GM12864 (cell line): ENCODE results near the gene PALLD.

Source experiments
- DNase-seq: peaks from one replicate; pipeline ENCODE4 v3.0.0-alpha.2; 2011; ENCODE audit warnings: low read depth
- H3K4me3 ChIP-seq: 2 replicates; pipeline ENCODE4 v1.5.1; 2011; ENCODE audit warnings: mild to moderate bottlenecking, low read depth, low read length, control low read depth
- TF ChIP-seq, protein P1 (sequence below): IDR thresholded peaks from 2 replicates; pipeline ENCODE4 v1.5.1; 2011; ENCODE audit warnings: low read depth, mild to moderate bottlenecking, moderate library complexity, low read length, control low read depth, inconsistent platforms; ENCODE audit errors: missing control alignments

PALLD gene

DNA sequence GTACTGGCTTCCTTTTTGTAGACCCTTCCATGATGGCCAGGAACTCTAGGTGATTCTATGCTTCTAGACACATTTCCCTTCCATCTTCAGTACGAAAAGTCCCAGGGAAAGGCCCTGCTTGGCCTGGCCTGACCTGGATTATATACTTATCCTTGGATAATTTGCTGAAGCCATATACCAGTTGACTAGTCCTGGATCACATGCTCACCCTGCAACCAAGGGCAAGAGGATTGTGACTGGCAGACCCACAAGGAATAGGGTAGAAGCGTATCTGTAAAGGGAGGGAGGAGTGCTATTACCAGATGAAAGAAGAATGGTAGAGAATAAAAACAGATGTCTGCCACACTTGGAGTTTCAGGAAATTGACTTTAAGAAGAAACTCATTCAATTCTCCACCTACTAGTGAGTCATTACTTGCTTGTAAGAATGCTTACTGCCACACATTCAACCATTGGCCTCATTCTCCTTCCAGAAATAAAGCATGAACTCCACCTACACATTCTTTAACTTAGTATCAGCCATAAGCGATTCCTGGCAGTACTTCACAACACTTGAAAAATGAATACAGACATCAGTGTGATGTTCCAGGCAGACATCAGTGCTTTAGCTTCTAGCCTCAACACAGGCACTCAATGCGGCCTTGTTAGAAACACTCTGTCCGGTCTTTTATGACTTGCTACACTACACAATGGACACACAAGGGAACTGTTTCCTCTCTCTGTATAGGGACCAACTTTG is 371.4 kb downstream of the PALLD start:
- TF ChIP-seq, protein P1, sequence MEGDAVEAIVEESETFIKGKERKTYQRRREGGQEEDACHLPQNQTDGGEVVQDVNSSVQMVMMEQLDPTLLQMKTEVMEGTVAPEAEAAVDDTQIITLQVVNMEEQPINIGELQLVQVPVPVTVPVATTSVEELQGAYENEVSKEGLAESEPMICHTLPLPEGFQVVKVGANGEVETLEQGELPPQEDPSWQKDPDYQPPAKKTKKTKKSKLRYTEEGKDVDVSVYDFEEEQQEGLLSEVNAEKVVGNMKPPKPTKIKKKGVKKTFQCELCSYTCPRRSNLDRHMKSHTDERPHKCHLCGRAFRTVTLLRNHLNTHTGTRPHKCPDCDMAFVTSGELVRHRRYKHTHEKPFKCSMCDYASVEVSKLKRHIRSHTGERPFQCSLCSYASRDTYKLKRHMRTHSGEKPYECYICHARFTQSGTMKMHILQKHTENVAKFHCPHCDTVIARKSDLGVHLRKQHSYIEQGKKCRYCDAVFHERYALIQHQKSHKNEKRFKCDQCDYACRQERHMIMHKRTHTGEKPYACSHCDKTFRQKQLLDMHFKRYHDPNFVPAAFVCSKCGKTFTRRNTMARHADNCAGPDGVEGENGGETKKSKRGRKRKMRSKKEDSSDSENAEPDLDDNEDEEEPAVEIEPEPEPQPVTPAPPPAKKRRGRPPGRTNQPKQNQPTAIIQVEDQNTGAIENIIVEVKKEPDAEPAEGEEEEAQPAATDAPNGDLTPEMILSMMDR: no peak
- no peak overlapping the region for H3K4me3 ChIP-seq
- DNase-seq: no peak

GRCh38 chr4:168868802-168869201 is 371.9 kb downstream of the PALLD start:
- DNase-seq: no peak
- H3K4me3 ChIP-seq: no peak overlapping the region
- TF ChIP-seq, protein P1: no peak

- no peak overlapping the region for H3K4me3 ChIP-seq
- no peak for DNase-seq
- TF ChIP-seq, protein P1: no peak
These were observed 373.2 kb downstream of the PALLD start for GRCh38 chr4:168870004-168870403.

DNA sequence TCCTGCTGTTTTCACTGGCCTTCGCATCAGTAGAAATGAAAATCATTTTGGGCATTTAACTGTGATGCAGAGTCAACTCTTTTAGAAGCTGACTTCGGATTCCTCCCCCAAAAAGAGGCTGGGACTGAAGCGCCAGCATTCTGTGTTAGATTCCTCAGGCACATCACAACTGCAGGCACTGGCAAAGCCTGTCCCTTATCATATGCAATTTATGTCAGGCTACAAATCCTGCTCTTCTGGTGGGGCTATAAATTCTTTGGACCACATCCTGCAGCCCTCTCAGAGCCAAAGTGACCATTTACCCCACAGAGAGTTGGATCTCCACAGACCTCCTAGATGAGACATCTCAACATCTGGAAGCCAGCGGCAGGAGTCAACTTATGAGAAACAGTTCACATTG is 374.8 kb downstream of the PALLD start:
- TF ChIP-seq, protein P1: no peak

DNA sequence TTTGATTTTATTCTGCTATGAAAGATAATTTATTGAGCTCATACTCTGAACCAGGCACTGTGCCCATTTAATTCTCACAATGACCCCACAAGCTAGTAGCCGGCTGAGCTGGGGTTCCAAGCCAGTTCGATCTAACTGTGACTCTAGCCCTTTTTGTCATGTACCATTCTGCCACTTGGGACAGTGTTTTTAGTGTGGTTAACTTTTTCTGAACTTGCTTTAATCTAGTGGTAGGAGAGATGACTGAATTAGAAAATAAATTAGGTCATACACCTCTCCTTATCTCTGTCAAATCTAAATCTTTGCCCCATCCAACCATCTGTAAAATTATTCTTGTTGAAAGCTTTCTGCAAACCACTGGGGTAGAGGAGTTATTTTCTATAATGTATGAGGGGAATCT is 377.2 kb downstream of the PALLD start:
- DNase-seq: no peak
- no peak overlapping the region for H3K4me3 ChIP-seq
- TF ChIP-seq, protein P1: no peak

More for the DNA sequence above, 374.8 kb downstream of the PALLD start:
- DNase-seq: no peak
- no peak overlapping the region for H3K4me3 ChIP-seq

DNA sequence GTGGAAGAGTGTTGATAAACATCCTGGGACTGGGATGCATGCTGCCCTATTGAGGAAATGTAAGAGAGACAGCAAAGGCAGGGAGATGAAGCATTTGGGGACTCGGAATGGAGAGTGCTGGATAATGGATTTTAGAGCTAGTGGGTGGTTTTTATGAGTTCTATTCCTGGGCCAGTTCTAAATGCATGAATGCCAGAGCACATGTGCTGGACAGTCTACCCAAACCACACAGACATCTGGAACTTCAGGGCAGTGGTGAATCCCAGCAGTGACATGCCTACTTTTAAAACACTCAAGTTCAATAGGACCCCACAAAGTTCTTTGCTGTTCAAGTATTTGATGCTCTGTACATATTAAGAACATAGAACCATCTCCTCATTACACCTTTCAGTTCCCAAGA is 379.3 kb downstream of the PALLD start:
- DNase-seq: no peak
- H3K4me3 ChIP-seq: no peak overlapping the region
- TF ChIP-seq, protein P1: no peak
